HEK293T (cell line): ENCODE results near the gene CACNA1G.

Experiments used
- CTCF ChIA-PET: fragments of 350-600 bp; formaldehyde crosslinking; extraction: SDS; loops from one replicate; lab custom pipeline; 2021; ENCODE audit warnings: antibody characterized with exemption, inconsistent platforms; lab: Yijun Ruan, JAX
- POLR2A ChIA-PET: fragments of 350-600 bp; formaldehyde crosslinking; extraction: SDS; loops from one replicate; lab custom pipeline; 2020; ENCODE audit warnings: antibody characterized with exemption, inconsistent platforms; lab: Yijun Ruan, JAX
- DNase-seq: peaks from one replicate; pipeline ENCODE4 v3.0.0; 2012; ENCODE audit warnings: mixed read lengths; ENCODE audit errors: extremely low spot score
- ARNT ChIP-seq: fragments of 450-650 bp; IDR thresholded peaks from 2 replicates; pipeline ENCODE4 v1.6.1; 2017; ENCODE audit warnings: mild to moderate bottlenecking
- BHLHE40 ChIP-seq: fragments of 450-650 bp; IDR thresholded peaks from 2 replicates; pipeline ENCODE4 v1.6.1; 2016; ENCODE audit warnings: mild to moderate bottlenecking, moderate library complexity, borderline replicate concordance
- CTBP1 ChIP-seq: fragments of 450-650 bp; IDR thresholded peaks from 2 replicates; pipeline ENCODE4 v1.6.1; 2016; ENCODE audit warnings: borderline replicate concordance
- ELF4 ChIP-seq: fragments of 450-650 bp; IDR thresholded peaks from 2 replicates; pipeline ENCODE4 v1.6.1; 2017; ENCODE audit warnings: antibody characterized with exemption
- FOXA1 ChIP-seq: fragments of 450-650 bp; IDR thresholded peaks from 2 replicates; pipeline ENCODE4 v1.6.1; 2016; ENCODE audit warnings: mild to moderate bottlenecking
- FOXK2 ChIP-seq: fragments of 450-650 bp; IDR thresholded peaks from 2 replicates; pipeline ENCODE4 v1.6.1; 2016; ENCODE audit warnings: mild to moderate bottlenecking
- FOXM1 ChIP-seq: fragments of 450-650 bp; IDR thresholded peaks from 2 replicates; pipeline ENCODE4 v1.6.1; 2017; ENCODE audit warnings: mild to moderate bottlenecking, borderline replicate concordance
- HDGF ChIP-seq: fragments of 450-650 bp; IDR thresholded peaks from 2 replicates; pipeline ENCODE4 v1.6.1; 2017; ENCODE audit warnings: antibody characterized with exemption, borderline replicate concordance
- L3MBTL2 ChIP-seq: fragments of 450-650 bp; conservative IDR thresholded peaks from 2 replicates; pipeline ENCODE4 v1.6.1; 2016; ENCODE audit warnings: mild to moderate bottlenecking
- LEF1 ChIP-seq: fragments of 450-650 bp; IDR thresholded peaks from 2 replicates; pipeline ENCODE4 v1.6.1; 2017; ENCODE audit warnings: mild to moderate bottlenecking, borderline replicate concordance
- NFRKB ChIP-seq: fragments of 450-650 bp; IDR thresholded peaks from 2 replicates; pipeline ENCODE4 v1.6.1; 2016; ENCODE audit warnings: mild to moderate bottlenecking, moderate library complexity
- SP1 ChIP-seq: fragments of 450-650 bp; IDR thresholded peaks from 2 replicates; pipeline ENCODE4 v1.6.1; 2017
- SUZ12 ChIP-seq: fragments of 450-650 bp; IDR thresholded peaks from 2 replicates; pipeline ENCODE4 v1.6.1; 2016; ENCODE audit warnings: mild to moderate bottlenecking
- TARDBP ChIP-seq: fragments of 450-650 bp; IDR thresholded peaks from 2 replicates; pipeline ENCODE4 v1.6.1; 2016
- ZNF384 ChIP-seq: fragments of 450-650 bp; IDR thresholded peaks from 2 replicates; pipeline ENCODE4 v1.6.1; 2016
- TF ChIP-seq, protein P1 (sequence below): fragments of 450-650 bp; IDR thresholded peaks from 2 replicates; pipeline ENCODE4 v1.6.1; 2016

CACNA1G gene

DNA sequence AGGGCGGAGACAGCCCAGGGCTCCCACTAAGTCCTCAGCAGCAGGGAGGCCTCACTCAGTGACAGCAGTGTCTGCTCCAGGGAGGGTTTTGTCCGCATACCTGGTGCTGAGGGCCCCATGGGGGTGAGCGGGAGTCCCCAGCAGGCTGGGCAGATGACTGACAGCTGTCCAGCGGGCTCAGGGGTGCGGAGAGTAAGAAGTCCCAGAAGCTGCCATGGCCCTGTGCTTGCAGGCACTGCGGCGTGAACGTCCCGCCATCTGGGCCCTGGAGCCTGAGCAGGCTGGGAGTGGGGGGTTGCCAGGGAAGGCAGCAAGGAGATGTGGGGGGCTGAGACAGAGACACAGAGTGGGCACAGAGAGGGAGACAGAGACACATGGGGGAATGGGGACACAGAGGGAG is 20.1 kb downstream of the CACNA1G start:
- TF ChIP-seq LEF1 (no peak), FOXK2 (no peak), SP1 (no peak), ARNT (no peak), FOXA1 (no peak), NFRKB (no peak), FOXM1 (no peak), BHLHE40 (no peak), SUZ12 (no peak), CTBP1 (no peak), L3MBTL2 (no peak), HDGF (no peak), TARDBP (no peak)
- TF ChIP-seq, protein P1, sequence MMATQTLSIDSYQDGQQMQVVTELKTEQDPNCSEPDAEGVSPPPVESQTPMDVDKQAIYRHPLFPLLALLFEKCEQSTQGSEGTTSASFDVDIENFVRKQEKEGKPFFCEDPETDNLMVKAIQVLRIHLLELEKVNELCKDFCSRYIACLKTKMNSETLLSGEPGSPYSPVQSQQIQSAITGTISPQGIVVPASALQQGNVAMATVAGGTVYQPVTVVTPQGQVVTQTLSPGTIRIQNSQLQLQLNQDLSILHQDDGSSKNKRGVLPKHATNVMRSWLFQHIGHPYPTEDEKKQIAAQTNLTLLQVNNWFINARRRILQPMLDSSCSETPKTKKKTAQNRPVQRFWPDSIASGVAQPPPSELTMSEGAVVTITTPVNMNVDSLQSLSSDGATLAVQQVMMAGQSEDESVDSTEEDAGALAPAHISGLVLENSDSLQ: no peak
- POLR2A ChIA-PET: no interaction called here
- CTCF ChIA-PET: no interaction called here
- DNase-seq: no peak

DNA sequence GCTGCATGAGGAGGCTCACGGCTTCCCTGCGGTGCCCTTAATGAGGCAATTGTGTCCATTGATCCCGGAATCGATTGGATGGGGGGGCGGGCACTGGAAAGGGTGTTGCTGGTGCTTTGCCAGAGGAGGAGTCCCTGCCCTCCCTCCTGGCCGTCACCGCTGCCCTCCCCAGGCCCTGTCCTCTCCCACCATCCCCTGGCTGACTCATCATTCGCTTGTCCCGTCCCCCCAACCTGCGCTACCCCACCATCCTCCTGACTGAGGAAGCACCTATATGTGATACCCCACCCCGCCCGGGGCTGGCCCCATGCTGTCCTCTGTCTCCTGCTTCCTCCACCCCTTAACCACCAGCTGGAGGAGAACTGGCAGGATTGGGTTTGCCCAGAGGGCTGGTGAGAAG is 20.8 kb downstream of the CACNA1G start:
- ChIA-PET POLR2A (no interaction called here), CTCF (no interaction called here)
- DNase-seq: no peak
- no peak for TF ChIP-seq CTBP1
- TF ChIP-seq ELF4: no peak

DNA sequence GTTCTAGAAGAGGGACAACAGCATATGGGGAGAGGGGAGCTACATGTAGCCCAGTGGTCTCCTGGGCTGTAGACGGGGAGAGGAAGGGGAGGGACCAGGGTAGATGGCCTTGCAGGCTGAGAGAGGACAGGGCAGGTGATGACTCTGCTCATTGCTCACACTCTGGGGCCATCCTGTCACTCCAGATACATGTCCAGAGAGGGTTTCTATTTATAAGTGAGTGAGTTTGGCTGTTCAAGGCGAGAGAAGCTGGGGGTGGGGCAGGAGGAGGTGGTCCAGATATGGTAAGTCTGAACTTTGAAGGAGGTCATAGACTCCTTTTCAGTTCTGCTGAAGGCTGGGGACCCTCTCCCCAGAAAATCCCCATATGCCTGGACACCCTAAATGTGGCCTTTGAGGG is 22.2 kb downstream of the CACNA1G start:
- ChIA-PET POLR2A (no interaction called here), CTCF (no interaction called here)
- DNase-seq: no peak
- TF ChIP-seq SP1: no peak
- no peak for TF ChIP-seq CTBP1
- no peak for TF ChIP-seq ZNF384
- no peak for TF ChIP-seq LEF1
- no peak for TF ChIP-seq FOXK2
- TF ChIP-seq SUZ12: no peak
- no peak for TF ChIP-seq FOXA1
- TF ChIP-seq NFRKB: no peak
- TF ChIP-seq, protein P1: no peak
- TF ChIP-seq L3MBTL2: no peak
- TF ChIP-seq ARNT: no peak
- TF ChIP-seq ELF4: no peak

DNA sequence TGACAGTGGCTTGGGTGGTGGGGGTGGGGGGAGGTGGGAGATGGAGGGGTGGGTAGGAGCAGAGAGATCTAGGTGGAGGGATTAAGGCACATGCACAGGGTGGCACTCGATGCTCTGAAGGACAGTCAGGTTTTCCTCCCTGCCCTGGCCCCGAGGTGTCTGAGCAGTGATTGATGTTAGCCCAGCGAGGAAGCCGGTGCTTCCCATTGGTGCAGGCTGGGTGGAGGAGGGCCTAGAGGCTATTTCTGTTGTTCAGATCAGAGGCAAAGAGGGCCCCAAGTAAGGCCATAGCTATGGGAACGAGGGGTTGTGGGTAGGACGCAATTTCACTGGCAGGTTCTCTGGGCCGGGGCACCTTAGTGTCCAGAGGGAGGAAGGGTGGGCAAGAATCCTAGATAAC is 23.1 kb downstream of the CACNA1G start:
- DNase-seq: peak; percentile 25
- CTCF ChIA-PET: no interaction called here
- POLR2A ChIA-PET: interaction anchor here (1.2 kb wide), 1 partner anchor 15 kb away, joined by 3 read pairs; no protein-coding TSS in a partner anchor
- TF ChIP-seq, protein P1: peak; percentile 81
- no peak for TF ChIP-seq LEF1

DNA sequence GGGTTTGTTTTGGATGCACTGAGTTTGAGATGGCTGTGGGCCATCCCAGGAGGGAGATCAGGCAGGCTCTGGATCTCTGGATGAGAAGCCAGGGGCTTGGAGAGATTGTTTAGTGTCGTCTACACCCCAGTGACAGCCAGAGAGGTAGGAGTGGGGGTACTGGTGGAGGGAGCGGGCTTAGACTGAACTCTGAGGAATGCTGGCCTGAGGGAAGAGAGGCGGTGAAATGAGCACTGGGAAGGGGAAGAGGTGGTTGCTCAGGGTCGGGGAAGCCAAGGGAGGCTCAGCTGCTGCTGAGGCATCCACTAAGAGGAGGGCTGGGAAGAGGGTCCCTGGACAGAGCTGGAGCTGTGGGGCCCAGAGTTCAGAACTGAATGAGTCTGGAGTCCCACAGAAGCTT is 23.6 kb downstream of the CACNA1G start:
- ChIA-PET POLR2A (interaction anchor here (1.2 kb wide), 1 partner anchor 15 kb away, joined by 3 read pairs; no protein-coding TSS in a partner anchor), CTCF (no interaction called here)
- no peak for DNase-seq
- TF ChIP-seq ZNF384 (no peak), HDGF (no peak), FOXA1 (no peak), CTBP1 (no peak), TARDBP (no peak), ARNT (no peak), FOXK2 (no peak), LEF1 (no peak), SP1 (no peak)
- TF ChIP-seq, protein P1: no peak

DNA sequence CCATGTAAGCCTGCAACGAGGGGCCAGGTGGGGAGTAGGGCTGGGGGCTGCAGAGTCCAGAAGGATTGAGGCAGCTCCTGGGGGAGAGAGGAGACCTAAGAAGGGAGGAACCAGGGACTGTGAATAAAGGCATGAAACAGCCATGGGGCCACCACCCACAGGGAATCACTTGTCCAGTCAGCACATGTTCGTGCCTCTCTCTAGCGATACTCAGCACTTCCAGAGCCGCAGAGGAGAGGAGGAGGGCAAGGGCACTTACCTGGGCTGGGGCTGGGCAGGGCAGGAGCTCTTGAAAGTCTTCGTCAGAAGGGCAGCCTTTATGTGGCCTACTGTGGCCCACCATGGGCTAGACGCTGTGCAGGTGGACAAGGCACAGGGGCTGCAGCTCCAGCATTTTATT is 24.2 kb downstream of the CACNA1G start:
- no peak for TF ChIP-seq FOXA1
- no peak for TF ChIP-seq SUZ12
- no peak for TF ChIP-seq ARNT
- TF ChIP-seq FOXM1: no peak
- no peak for TF ChIP-seq ZNF384
- TF ChIP-seq BHLHE40: no peak
- no peak for TF ChIP-seq SP1
- TF ChIP-seq, protein P1: no peak
- no peak for DNase-seq
- ChIA-PET CTCF (no interaction called here), POLR2A (interaction anchor here (1.2 kb wide), 1 partner anchor 14 kb away, joined by 3 read pairs; no protein-coding TSS in a partner anchor)
